ENCODE data around the gene ATP9B. TPM values are rescaled to one million over a fixed set of nuclear protein-coding genes. Genes with fewer than 3 reads are reported as not detected.

The ATP9B gene
- total RNA-seq, 1 experiment from 2014 or later, result 25.6 TPM

DNA sequence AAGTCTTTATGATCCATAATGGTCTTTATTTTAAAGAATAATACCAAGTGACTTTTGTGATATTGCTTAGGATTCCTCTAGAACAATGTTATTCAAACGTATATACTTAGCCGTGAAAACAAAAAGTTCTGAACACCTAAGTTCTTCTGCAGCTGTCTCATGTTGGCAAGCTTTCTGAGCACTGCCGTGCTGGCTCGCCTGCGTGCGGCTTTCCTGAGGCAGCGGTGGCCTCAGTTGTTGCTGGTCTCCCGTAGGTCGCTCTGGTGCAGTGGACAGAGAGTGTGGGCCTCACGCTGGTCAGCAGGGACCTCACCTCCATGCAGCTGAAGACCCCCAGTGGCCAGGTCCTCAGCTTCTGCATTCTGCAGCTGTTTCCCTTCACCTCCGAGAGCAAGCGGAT lies 259.7 kb downstream of the ATP9B start:
- intact Hi-C loops (cut with micrococcal nuclease; ENCODE audit: unreplicated experiment), result no loop called here
- peaks cover 3% of the 10 kb centered on the region for H3K9me3 Mint-ChIP-seq (ENCODE audit: low read depth, unreplicated experiment)

DNA sequence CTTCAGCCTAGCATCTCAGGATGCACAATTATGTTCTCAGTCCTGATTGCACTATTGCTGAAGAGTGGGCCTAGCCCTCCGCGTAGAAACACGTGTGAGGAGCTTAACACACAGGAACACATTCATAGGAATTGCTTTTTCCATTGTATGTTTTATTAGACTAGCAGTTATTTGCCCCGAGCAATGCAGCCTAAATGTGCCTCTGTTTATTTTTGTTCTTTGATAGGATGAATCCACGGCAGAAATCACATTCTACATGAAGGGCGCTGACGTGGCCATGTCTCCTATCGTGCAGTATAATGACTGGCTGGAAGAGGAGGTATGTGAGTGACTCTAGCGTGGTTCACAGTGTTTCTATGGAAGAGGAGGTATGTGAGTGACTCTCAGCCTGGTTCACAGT lies 260.6 kb downstream of the ATP9B start:
- H3K27me3 Mint-ChIP-seq (ENCODE audit: unreplicated experiment), result no peaks in the 10 kb centered on the region
- H3K4me3 Mint-ChIP-seq (ENCODE audit: low read depth, unreplicated experiment), result no peak overlapping the region
- H3K9me3 Mint-ChIP-seq (ENCODE audit: low read depth, unreplicated experiment), result peaks cover 3% of the 10 kb centered on the region
- DNase-seq, result no peak
- CTCF ChIA-PET, result no interaction called here
- BruUV-seq (replicated peaks), result no TSS peak
- no peak overlapping the region for H3K27ac Mint-ChIP-seq (ENCODE audit: unreplicated experiment)
- peaks cover 3% of the 10 kb centered on the region for H3K36me3 Mint-ChIP-seq (ENCODE audit: insufficient read depth, unreplicated experiment)
- no peak for TF ChIP-seq CTCF (IDR thresholded peaks at IDR 0.05; ENCODE audit: unreplicated experiment)
- H3K4me1 Mint-ChIP-seq (ENCODE audit: low read depth, unreplicated experiment), result no peaks in the 10 kb centered on the region
- intact Hi-C loops (cut with micrococcal nuclease; ENCODE audit: unreplicated experiment), result no loop called here

More for the DNA sequence above, 259.7 kb downstream of the ATP9B start:
- BruUV-seq (replicated peaks), result no TSS peak
- no peaks in the 10 kb centered on the region for H3K4me1 Mint-ChIP-seq (ENCODE audit: low read depth, unreplicated experiment)
- no peak for TF ChIP-seq CTCF (IDR thresholded peaks at IDR 0.05; ENCODE audit: unreplicated experiment)
- no peak overlapping the region for H3K27ac Mint-ChIP-seq (ENCODE audit: unreplicated experiment)
- no peak for DNase-seq
- H3K36me3 Mint-ChIP-seq (ENCODE audit: insufficient read depth, unreplicated experiment), result peaks cover 3% of the 10 kb centered on the region
- no peaks in the 10 kb centered on the region for H3K27me3 Mint-ChIP-seq (ENCODE audit: unreplicated experiment)
- H3K4me3 Mint-ChIP-seq (ENCODE audit: low read depth, unreplicated experiment), result no peak overlapping the region
- CTCF ChIA-PET, result no interaction called here

GRCh38 chr18:79332646-79333045 lies 263.5 kb downstream of the ATP9B start:
- no TSS peak for BruUV-seq (replicated peaks)
- TF ChIP-seq CTCF (IDR thresholded peaks at IDR 0.05; ENCODE audit: unreplicated experiment), result no peak

DNA sequence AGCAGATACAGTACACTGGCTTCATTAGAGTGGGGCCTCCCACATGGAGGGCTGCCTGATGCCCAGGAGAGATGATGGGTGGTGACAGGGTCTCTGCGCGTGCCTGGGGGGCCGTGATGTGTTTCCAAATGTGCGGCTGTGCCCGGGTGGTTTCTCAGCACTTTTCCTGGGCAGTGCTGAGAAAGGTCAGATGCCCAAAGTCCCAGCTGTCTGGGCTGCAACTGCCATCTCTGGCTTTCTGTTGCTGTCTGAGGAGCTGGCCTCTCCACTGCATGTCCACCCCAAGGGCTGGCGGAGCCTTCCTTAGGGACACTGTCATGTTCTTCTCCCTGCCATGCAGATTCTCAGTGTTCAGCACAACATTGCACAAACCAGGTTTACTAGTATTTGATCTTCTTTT lies 263.9 kb downstream of the ATP9B start:
- Mint-ChIP-seq H3K9me3 (ENCODE audit: low read depth, unreplicated experiment) (no peaks in the 10 kb centered on the region), H3K27me3 (ENCODE audit: unreplicated experiment) (no peaks in the 10 kb centered on the region), H3K4me1 (ENCODE audit: low read depth, unreplicated experiment) (no peaks in the 10 kb centered on the region), H3K27ac (ENCODE audit: unreplicated experiment) (no peak overlapping the region), H3K36me3 (ENCODE audit: insufficient read depth, unreplicated experiment) (peaks cover 5% of the 10 kb centered on the region), H3K4me3 (ENCODE audit: low read depth, unreplicated experiment) (no peak overlapping the region)
- no peak for DNase-seq
- CTCF ChIA-PET, result no interaction called here
- no TSS peak for BruUV-seq (replicated peaks)
- no peak for TF ChIP-seq CTCF (IDR thresholded peaks at IDR 0.05; ENCODE audit: unreplicated experiment)
- intact Hi-C loops (cut with micrococcal nuclease; ENCODE audit: unreplicated experiment), result no loop called here

More at GRCh38 chr18:79332646-79333045, 263.5 kb downstream of the ATP9B start:
- intact Hi-C loops (cut with micrococcal nuclease; ENCODE audit: unreplicated experiment), result no loop called here
- H3K4me3 Mint-ChIP-seq (ENCODE audit: low read depth, unreplicated experiment), result no peak overlapping the region
- H3K27ac Mint-ChIP-seq (ENCODE audit: unreplicated experiment), result no peak overlapping the region
- no peaks in the 10 kb centered on the region for H3K27me3 Mint-ChIP-seq (ENCODE audit: unreplicated experiment)
- no peaks in the 10 kb centered on the region for H3K4me1 Mint-ChIP-seq (ENCODE audit: low read depth, unreplicated experiment)
- no peak for DNase-seq
- no peaks in the 10 kb centered on the region for H3K9me3 Mint-ChIP-seq (ENCODE audit: low read depth, unreplicated experiment)
- H3K36me3 Mint-ChIP-seq (ENCODE audit: insufficient read depth, unreplicated experiment), result peaks cover 8% of the 10 kb centered on the region
- CTCF ChIA-PET, result no interaction called here
